RKO (cell line): ENCODE data around the gene ZNF548.
"Not testable (repeated sequence)": the region's sequence is repeated elsewhere in the genome, so short reads cannot be mapped to it uniquely, and the experiment has no call there.

Source experiments
- DNase-seq: peaks from one replicate; pipeline ENCODE4 v3.0.0-alpha.2; 2016; ENCODE audit warnings: low spot score

ZNF548 gene

DNA sequence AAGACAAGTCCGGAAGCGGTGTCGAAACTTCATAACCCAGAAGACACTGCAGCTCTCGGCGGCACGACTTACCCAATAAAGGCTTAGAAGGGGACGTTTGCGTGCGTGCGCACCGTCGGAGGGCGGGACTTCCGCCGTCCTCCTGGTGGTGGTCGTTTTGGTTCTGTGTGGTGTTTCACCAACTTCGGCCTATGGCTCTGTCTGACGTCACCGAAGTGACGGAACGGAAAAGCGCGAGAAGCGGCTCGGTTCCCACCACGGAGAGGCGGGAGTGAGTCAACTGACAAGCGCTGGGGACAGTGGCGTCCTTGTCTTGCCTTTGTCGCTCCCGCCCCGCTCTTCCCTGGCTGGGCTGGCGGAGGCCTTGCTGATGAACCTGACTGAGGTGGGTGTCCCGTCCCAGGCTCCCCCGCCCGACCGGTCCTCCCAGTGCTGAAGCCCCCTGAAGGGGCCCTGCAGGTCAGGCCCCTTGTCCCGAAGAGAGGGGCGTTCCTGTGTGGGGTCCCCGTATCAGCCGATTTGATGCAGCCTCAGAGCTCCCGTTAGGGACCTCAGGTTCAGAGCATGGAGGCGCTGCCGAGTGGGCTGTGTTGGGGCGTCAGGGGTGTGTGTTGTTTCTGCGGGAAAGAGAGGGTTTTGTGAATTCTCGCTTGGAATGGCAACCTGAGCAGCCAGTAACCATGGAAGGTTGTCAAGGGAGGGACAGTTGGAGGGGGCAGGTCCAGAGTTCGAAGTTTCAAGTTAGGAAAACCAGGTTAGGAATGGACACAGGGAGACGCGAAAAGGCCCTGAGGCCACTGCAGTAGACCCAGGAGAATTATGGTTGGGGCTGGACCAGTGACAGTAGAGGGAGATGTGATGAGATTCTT lies at the start of gene ZNF548:
ZNF548 (plus strand) TSS at position 125 of the 869 bp plus-strand sequence; CDS start at position 371, 246 bp downstream.
- peak; percentile 99 for DNase-seq

DNA sequence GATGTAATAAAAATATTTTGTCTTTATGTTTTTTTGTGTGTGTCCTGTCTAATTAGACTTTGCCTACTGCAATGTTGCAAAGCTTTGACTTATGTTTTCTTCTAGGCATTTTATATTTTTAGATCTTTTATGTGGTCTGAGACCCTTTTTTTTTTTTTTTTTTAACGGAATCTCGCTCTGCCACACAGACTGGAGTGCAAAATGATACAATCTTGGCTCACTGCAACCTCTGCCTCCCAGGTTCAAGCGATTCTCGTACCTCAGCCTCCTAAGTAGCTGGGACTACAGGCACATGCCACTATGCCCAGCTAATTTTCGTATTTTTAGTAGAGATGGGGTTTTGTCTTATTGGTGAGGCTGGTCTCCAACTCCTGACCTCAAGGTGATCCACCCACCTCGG lies 47.1 kb upstream of the ZNF548 start:
- no peak for DNase-seq

DNA sequence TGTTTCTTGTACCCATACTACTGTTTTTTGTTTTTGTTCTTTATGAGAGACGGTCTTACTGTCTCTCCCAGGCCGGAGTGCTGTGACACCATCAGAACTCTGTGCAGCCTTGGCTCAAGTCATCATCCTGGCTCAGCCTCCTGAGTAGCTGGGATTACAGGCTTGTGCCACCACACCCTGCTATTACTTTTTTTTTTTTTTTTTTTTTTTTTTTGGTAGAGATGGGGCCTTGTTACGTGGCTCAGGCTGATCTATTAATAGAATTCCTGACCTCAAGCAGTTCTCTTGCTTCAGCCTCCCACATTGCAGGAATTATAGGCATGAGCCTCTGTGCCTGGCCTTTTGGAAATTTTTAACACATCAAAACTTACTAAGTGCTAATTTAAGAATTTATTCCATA lies 41.5 kb upstream of the ZNF548 start:
- peak; percentile 9 for DNase-seq

DNA sequence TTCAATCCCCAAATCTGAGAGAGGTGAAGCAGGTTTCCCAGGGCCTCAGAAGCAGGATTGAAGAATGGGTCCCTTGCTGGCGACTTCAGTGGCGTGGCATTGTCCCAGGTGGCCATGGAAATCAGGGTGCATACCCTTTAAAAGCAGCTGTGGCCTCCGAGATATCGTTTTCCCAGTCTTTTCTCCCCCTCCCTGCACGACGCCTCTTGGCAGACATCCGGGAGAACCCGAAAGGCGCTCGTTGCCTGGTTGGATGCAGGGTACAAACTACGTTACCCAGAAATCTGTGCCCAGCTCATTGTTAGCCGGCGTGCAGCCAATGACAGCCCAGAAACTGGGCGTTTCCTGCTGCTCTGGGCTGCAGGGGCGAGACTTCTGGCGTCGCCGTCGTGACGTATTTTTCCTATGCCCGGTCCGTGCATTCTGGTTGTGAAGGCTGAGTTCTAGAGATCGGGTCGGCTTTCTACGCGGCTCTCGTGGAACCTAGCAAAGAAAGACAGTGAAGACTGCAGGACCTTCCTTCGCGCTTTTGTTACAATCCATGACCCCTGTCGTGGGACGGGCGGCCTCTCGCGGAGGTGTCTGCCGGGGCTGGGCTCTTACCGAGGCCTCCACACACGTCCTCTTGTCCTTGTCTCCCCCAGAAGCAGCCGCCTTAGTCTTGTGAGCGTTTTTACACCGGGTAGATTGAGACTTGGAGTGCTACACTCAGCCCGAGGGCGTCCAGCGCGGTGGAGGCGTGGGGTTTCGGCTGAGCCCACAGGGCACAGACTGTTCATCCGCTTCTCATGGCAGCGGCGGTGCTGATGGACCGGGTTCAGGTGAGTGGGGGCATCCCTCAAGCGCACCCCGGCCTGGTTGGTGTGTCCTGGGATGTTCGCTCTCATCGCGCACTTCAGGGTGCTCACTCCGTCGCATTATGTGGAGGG lies 38.5 kb upstream of the ZNF548 start, which contains the start of gene ZNF304:
ZNF304 (plus strand) TSS at position 395 of the 929 bp plus-strand sequence; CDS start at position 789, 394 bp downstream.
- DNase-seq, result no peak

DNA sequence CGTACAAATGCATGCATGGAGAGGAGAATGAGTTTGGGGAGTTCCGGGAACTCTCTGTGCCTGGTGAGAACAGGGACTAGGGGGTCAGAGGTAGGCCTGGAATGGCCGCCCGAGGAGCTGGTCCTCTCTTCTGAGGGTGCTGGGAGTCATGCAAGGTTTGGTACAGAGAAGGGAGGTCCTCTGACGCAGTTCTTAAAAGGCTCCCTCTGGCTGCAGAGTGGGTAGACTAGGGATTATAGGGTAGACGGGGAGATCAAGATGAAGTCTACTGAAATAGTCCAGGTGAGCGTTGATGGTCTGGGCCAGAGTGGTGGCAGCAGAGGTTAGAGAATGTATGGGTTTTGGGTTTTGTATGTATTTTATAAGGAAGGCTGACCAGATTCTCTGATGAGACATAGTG lies 37.8 kb upstream of the ZNF548 start:
- no peak for DNase-seq

DNA sequence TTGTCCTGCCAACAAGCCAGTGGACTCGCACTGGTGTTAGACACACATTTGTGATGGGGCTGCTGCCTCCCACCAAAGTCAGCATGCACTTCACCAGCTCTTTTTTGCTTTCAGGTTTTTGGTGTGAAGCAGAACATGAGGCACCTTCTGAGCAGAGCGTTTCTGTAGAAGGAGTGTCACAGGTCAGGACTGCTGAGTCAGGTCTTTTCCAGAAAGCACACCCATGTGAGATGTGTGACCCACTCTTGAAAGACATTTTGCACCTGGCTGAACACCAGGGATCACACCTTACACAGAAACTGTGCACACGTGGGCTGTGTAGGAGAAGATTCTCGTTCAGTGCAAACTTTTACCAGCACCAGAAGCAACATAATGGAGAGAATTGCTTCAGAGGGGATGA lies 33.7 kb upstream of the ZNF548 start:
- no peak for DNase-seq

DNA sequence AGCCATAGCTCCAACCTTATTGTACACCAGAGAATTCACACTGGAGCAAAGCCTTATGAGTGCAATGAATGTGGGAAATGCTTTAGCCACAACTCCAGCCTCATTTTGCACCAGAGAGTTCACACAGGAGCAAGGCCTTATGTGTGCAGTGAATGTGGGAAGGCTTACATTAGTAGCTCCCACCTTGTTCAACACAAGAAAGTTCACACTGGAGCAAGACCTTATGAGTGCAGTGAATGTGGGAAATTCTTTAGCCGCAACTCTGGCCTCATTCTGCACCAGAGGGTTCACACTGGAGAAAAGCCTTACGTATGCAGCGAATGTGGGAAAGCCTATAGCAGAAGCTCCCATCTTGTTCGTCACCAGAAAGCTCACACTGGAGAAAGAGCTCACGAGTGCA lies 32.2 kb upstream of the ZNF548 start:
- DNase-seq, result no peak

DNA sequence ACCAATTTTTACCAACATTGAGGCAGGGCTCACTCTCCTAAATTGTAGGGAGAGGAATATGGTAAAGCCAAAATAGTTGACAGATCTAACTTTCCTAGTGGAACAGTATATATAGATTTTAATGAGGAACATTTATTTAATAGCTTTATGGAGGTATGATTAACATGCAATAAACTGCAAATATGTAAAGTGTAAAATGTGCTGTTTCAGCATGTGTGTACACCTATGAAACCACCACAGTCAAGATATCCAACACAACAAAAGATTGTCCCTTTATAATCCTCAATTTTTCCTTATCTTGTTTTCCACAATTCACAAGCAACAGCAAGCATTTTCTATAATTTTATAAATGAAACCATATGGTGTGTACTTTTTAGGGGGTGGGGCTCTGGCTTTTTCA lies 30.4 kb upstream of the ZNF548 start:
- DNase-seq, result no peak

DNA sequence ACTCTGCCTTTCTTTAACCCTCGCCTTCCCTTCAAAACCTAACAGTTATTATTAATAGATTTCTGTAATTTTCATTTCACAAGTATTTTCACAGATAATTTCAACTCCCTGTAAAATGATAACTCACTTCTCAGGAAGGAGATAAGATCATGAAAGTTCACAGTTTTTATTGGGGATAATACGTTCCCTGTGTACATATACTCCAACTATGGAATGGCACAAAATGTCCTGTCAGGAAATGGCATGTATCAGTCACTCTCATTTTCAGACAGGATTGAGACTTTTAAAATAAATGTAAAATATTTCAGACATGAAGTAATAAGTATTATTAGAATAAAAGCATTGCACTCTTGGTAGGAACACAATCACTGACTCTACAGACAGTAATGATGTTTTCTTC lies 27.2 kb upstream of the ZNF548 start:
- no peak for DNase-seq

DNA sequence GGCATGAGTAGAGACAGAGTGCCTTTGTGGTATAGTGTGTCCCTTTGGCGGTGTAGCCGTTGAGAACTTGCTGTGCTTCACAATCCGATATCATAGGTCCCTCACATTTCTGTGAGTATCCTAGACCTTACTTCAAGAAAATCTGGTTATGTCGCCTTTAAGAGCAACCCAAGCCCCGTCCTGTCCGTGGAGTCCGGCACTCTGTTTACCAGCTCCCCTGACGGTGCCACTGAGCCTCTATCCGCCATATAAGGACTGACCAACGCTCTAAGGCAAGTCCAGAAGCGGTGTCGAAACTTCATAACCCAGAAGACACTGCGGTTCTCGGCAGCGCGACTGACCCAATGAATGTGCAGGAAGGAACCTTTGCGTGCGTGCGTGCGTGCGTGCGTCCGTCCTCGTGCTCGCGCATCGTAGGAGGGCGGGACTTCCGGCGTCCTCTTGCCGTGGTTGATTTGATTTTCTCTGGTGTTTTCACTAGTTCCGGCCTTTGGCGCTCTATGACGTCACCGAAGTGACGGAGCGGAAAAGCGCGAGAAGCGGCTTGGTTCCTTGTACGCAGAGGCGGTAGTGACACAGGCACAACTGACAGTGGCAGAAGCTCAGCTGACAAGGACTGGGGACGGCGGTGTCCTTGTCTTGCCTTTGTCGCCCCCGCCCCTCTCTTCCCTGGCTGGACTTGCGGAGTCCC lies 26.5 kb upstream of the ZNF548 start, which contains the start of the genes TRAPPC2B and ZNF547:
TRAPPC2B (plus strand) TSS at position 555 of the 691 bp plus-strand sequence. CDS start 1,283 bp downstream, outside the sequence.
ZNF547 (plus strand) TSS at position 555 of the 691 bp plus-strand sequence. CDS start 5,005 bp downstream, outside the sequence.
- DNase-seq, result peak; percentile 100

DNA sequence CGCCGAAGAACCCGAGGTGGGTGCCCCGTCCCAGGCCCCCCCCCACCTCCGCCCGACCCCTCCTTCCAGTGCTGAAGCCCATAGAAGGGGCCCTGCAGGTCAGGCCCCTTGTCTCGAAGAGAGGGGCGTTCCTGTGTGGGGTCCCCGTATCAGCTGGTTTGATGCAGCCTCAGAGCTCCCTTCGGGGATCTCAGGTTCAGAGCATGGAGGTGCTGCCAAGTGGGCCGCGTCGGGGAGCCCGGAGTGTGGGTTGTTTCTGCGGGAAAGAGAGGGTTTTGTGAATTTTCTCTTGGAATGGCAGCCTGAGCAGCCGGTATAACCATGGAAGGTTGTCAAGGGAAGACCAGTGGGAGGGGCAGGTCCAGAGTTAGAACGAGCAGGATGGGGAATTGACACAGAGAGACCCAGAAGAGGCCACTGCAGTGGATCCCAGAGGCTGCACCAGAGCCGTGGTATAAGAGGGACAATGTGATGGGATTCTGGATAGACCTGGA lies 25.9 kb upstream of the ZNF548 start:
- peak; percentile 22 for DNase-seq

DNA sequence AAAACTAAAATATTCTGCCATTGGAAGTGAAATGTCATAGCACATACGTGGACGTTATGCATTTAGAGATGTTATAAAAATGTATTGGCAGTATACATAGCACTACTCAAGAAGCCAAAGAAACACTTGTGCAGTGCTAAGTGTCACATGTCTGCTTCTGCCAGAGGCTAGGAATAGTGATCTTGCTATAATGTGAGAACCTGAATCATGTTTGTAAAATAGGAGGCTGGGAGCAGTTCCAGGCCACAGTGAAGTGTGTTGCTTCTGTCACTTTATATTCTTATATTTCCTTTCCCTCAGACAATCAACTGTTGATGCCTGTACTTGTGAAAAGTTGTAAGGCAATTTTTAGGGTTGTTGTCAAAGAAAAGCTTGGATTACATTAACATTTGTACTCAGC lies 22.9 kb upstream of the ZNF548 start:
- DNase-seq, result no peak

DNA sequence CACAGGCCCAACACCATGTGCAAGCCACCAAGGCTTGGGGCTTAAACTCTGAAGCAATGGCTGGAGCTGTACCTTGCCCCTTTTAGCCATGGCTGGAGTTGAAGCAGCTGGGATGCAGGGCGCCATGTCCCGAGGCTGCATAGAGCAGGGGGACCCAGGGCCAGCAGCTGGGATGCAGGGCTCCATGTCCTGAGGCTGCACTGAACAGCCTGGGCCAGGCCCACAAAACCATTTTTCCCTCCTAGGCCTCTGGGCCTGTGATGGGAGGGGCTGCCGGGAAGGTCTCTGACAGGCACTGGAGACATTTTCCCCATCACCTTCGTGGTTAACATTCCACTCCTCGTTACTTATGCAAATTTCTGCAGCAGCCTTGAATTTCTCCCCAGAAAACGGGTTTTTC lies 15.5 kb upstream of the ZNF548 start:
- no peak for DNase-seq

DNA sequence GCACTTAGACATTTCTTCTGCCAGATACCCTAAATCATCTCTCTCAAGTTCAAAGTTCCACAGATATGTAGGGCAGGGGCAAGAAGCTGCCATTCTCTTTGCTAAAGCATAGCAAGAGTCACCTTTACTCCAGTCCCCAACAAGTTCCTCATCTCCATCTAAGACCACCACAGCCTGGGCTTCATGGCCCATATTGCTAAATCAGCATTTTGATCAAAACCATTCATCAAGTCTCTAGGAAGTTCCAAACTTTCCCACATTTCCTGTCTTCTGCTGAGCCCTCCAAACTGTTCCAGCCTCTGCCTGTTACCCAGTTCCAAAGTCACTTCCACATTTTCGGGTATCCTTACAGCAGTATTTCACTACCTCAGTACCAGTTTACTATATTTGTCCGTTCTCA lies 15.0 kb upstream of the ZNF548 start:
- not testable (repeated sequence) for DNase-seq

DNA sequence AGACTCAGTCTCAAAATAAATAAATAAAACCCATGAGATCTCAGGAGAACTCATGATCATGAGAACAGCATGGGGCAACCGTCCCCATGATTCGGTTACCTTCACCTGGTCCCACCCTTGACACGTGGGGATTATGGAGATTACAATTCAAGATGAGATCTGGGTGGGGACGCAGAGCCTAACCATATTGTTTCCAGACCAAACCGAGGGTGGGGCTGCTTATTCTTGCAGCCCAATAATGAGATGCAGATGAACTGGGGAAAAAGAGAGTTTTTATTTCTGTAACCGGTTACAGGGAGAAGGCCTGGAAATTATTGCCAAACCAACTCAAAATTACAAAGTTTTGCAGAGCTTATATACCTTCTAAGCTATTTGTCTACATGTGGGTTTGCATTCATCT lies 13.5 kb upstream of the ZNF548 start:
- no peak for DNase-seq

DNA sequence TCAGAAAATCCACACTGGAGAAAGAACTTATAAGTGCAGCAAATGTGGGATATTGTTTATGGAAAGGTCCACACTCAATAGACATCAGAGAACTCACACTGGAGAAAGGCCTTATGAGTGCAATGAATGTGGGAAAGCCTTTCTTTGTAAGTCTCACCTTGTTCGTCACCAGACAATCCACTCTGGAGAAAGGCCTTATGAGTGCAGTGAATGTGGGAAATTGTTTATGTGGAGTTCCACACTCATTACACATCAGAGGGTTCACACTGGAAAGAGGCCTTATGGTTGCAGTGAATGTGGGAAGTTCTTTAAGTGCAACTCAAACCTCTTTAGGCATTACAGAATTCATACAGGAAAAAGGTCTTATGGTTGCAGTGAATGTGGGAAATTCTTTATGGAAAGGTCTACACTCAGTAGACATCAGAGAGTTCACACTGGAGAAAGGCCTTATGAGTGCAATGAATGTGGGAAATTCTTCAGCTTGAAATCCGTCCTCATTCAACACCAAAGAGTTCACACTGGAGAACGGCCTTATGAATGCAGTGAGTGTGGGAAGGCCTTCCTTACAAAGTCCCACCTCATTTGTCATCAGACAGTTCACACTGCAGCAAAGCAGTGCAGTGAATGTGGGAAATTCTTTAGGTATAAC lies 12.0 kb upstream of the ZNF548 start:
- DNase-seq, result no peak

DNA sequence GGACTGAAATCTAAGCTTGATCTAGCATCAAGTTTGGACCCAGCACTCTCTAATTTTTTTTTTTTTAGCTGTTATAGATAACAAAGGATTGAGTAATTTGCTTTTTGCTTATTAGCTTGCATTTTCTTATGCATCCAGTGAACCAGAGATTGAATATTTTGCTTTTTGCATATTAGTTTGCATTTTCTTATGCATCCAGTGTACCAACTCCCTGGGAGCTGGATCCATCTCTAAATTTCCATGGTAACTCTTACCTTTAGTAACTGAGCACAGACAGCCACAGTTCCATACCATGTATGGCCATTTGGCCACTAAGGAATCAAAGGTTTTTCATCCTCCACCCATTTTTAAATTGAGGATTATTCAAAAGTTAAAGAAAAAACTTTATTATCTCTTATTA lies 8.7 kb upstream of the ZNF548 start:
- DNase-seq, result no peak

DNA sequence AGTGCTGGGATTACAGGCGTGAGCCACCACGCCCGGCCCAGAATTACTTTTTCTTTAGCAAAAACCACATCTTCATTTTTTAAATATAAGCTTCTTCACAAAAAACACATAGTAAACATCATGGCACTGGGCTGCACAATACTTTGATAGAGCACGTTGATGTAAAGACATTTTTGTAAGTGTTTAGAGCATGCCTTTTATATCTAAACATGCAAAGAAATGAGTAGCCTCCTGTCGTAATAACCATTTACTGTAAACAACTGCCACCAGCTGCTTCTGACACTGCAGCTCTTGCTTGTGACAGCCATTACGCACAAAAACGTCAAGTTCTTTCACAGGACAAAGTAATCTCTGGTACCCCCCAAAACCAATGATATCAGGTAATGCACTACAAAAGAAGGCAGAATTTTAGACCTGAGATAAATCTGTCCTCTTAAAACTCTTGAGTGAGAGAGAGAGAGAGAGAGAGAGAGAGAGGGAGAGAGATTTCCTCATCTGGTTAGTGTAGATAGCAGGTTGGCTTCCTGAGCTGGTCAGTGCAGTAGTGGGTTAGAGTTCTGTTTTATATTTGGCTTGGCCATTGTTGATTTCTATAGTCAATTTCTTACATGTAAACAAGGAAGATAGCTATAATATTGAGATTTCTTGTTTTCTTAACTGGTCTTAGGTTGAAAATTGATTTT lies 6.7 kb upstream of the ZNF548 start:
- no peak for DNase-seq

DNA sequence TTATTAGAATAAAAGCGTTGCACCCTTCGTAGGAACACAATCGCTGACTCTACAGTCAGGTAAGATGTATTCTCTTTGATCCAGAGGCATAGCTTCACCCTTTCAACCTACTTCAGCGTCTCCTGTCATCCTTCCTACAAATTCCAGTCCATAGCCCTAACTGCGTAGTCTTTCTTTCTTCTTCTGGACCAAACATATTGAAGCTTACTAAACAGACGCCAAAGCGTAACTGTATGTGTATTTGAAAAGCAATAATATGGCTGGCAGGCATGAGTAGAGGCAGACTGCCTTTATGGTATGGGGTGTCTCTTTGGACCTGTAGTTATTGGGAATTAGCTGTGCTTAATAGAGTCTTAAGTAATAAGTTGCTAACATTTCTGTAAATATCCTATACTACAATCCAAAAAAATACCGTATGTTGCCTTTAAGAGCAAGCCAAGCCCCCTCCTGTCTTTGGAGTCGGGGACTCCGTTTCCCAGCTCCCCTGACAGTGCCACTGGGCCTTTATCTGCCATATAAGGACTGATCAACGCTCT lies 392 bp upstream of the ZNF548 start:
- no peak for DNase-seq

DNA sequence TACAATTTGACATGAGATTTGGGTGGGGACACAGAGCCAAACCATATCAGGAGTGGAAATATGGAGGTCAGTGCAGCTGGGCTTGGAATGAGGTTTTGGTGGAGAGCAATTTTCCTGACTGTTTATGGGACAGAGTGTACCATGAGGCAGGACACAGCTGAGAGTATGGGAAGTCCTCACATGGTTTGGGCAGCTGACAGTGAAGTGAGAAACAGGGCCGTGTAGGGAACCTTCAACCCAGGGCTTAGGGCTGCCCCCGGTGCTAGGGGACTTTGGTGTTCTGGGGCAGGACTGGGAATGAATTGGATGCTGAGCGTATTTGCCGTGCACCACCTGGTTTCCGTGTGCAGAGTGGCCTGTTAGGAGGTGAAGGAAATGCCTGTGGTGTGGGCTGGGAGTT lies 6.1 kb downstream of the ZNF548 start:
- DNase-seq, result no peak
